DMS 273 treated with DMSO at 0.1 percent for 48 hours (cell line): ENCODE results near the gene LOXL4.

Experiments
- DNase-seq: peaks from one replicate; lab custom pipeline; 2025; lab: John Stamatoyannopoulos, UW

Gene LOXL4

DNA sequence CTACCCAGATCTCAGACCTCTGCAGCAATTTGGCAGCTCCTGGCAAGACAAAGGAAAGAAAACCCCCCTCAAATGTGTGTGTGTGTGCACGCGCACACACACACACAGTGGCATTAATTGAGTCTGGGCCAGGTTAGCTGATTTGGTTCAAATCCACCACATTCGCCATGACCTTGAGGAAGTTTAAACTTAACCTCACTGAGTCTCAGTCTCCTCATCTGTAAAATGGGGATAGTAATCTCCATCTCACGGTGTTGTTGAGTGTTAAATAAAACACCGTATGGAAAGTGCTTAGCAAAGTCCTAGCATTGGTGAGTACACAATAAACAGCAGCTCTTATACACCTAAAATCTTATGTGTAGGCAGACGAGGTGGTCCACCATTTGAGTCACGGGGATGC is 4.9 kb downstream of the LOXL4 start:
- no peak for DNase-seq

DNA sequence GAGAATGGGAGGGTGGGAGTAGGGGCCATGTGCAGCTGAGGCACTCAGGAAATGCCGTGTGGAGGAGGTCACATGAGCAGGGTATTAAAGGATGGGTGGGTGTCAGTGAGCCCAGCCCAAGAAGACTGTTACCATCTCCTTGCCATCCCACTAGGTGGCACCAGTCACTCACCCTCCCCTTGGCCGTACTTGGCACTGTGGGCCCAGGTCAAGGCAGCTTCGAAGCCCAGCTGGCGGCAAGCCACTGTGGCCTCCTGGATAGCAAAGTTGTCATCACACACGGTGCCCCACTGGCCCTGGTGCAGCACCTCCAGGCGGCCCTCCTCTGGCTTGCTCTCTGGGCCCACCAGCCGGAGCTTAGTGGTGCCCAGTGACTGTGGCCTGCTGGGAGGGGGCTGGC is 5.4 kb downstream of the LOXL4 start:
- no peak for DNase-seq

DNA sequence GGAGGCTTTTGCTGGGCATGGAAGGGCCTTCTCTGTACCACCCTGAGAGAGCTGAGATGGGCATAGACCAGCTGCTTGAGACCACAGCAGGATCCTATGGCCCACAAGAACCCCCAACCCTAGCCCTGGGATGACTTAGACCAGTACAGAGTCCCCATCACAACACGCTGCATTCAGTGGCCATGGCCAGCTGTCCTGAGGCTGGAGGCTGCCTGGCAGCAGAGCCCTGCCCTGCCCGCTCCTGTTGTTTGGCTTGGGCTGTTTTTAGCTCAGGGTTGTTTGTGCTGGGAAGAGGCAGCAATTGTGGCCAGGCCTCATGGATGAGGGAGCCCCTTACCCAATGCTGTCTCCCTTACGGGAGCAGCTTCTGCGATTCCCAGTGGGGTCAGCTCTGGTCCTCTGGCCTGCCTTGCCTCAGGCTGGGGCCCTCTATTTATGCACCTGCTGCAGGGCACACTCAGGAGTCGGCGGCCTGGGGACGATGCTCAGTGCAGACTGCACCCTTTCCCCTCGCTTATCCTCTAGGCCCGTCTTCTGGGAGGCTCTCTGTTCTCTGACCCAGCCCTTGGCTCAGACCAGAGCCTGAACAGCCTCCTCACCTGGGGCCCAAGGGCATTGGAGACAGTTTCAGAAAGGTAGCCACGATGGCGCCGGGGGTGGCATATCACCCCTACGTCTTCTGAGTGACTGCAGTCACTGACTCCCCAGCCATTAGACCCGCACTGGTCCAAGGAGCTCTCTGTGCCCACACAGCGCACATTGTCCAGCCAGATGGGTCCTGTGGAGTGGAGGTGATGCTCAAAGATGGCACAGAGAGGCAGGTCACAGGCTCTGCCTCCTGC is 6.3 kb downstream of the LOXL4 start:
- peak; percentile 37 for DNase-seq

DNA sequence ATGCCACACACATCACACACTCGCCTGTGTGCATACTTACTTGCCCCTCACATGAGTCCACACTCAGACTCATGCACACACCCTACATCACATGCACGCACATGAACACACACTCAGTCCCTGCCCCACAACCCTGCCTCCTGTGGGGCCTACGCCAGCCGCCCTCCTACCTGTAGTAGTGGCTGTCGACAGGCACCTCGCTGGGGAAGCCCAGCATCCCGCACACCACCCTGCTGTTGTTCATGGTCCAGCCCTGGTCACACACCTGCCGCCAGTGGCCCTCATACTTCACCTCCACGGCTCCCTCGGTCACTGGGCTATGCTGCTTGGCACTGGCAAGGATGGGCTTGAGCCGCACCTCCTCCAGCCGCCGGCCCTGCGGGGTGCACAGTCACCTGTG is 7.2 kb downstream of the LOXL4 start:
- no peak for DNase-seq

DNA sequence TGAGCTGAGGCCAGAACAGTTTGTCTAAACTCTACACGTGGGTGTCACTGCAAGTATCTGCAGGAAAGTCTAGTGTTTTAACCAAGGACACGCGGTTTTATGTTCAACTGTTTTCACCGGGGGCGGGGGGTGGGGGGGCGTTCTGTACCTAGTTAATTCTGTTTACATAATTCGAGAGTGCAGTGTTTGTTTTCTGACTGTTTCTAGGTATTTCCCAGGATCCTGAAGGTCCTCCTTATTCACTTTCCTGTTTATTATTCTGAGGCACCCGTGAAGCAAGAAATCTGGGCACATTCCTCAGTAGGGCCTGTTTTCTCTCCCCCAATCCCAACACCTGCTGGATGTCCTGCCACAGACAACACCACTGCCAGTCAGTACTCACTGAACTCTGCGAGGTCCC is 7.6 kb downstream of the LOXL4 start:
- no peak for DNase-seq

DNA sequence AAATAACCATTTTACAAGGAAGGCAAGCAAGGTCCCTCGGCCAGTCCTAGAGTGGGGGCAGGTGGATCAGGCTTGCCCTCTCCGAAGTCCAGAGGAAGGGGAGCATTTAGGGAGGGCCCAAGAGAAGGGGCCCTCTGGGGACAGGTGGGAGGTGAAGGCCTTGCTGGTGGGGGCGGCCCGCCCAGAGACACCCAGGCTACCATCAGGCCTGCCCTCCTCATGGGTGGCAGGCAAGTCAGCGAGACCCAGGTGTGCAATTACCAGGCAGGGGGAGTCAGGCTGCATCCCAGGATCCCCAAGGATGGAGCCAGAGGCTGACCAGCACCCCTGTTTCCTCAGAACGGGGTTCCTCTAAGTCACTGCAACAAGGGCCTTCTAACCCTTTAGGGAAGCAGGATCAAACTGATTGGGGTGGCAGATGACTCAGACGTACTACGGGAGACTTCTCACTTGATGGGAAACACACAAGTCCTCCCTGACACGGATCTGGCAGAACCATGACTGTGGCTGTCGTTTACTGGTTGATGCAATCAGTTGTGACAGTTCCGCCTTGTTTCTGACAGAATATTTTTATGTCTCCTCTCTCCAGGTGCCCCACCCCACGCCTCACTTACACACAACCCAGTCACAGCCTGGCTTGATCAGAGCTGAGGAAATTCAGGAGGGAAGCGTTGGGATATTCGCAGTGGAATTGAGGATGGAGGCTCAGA is 8.2 kb downstream of the LOXL4 start:
- DNase-seq = no peak

DNA sequence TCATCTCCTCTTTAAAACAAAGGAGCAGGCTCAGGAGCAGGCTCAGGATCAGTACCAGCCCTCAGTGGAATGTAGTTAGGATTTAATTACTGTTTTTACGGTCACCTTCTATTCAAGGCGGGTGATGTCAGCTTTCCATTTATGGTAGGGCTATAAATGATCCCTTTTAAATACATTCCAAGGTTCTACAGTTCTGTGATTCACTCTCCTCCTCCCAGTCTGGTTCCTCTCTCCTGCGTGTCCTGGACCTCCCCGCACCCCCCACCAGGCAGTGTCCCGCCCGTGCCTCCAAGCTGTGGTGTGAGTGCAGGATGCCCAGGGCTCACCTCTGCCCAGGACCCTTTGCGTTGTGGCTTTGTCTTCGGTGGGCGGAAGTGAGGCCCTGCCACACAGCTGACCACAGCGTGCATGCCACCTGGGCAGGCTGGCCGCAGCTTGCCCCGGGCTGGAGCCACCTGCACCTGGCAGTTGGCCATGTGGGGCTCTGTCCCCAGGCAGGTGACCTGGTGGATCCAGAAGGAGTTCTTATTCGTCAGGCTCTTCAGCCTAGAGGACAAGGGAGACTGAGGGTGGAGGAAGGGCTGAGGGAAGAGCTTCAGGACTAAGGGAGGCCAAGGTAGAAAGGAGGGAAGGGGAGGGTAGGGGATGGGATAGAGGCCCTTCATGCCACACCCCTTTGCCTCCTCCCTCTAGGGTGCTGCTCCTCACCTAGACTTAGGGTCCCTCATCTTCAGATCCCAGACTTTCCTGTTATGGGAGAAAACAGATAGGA is 9.1 kb downstream of the LOXL4 start:
- DNase-seq = no peak

DNA sequence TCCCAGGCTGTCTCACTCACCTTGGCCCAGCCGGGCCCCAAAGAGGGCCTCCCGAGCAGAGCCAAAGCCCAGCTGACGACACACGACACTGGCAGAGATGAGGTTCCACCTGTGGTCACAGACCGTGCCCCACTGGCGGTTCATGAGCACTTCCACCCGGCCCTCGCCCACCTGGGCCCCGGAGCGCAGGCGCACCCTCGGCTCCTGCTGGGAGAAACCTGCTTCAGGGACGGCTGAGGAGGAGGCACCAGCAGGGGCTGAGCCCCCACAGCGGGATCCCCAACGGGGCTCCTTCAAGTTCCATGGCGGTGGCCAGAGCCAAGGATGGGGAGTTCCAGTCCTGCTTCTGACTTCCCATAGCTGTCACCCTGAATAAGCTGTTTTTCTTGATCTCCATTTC is 10.0 kb downstream of the LOXL4 start:
- no peak for DNase-seq

DNA sequence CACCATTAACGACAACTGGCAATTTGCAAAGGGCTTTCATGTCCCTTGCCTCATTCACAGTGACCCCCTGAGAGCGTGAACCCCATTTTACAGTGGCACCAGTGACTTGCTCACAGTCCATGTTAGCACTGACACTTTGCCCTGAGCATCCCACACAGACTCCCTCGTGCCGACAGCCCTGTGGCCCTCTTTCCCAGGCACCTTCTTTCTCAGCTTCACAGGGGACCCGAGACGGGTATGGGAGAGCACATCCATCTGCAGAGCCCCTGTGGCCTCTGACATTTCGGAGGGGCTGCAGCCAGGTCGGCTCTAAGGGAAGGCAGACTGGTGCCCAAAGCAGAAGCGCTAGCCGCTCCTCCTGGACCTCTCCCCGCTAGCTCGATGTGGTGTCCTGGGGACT is 10.8 kb downstream of the LOXL4 start:
- no peak for DNase-seq

DNA sequence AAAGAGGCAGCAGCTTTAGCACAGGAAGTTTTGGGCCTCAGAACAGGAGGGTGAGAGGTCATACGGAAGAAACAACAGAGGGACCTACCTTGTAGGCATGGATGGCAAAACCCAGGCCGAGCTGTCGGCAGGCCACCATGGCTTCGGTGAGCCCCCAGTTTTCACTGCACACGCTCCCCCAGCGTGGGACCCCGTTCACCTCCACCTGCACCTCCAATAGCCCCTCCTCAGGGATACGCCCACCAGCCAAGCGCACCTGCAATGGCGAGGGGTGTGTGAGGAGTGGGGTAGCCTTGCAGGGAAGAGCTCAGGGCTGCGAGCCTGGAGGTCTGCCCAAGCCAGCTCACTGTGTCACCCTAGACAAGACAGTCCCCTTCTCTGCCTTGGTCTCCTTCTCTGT is 11.3 kb downstream of the LOXL4 start:
- DNase-seq = no peak

DNA sequence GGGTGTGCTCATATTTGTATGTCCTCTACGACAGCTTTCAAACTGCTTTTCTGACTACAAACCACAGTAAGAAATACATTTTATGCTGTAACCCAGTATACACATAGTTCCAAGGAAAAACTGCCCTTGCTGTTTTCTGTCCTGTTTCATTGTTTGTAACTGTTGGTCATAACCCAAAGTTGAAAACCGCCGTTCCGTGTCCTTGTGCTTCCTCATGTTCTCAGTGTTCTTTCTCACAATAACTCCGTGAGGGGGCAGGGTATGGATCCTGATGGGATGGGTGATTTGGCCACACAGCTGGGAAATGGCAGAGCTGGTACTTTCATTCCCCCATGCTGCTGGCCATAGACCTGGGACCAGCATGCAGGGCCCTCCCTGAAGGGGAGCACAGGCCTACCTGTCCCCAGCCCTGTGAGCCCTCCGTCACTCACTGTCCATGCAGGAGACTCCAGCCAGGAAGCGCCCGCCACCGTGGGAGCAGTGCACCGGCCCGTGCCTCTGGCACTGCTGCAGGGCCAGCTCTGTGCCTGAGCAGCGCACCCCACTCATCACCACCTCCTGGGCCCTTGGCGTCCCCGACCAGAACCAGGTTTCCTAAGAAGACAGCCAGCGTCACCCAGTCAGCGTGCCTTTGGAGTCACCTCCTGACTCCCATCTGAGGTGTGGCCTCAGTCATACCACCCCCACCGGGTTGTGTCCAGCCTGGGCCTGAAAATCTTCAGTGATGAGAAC is 12.7 kb downstream of the LOXL4 start:
- no peak for DNase-seq

DNA sequence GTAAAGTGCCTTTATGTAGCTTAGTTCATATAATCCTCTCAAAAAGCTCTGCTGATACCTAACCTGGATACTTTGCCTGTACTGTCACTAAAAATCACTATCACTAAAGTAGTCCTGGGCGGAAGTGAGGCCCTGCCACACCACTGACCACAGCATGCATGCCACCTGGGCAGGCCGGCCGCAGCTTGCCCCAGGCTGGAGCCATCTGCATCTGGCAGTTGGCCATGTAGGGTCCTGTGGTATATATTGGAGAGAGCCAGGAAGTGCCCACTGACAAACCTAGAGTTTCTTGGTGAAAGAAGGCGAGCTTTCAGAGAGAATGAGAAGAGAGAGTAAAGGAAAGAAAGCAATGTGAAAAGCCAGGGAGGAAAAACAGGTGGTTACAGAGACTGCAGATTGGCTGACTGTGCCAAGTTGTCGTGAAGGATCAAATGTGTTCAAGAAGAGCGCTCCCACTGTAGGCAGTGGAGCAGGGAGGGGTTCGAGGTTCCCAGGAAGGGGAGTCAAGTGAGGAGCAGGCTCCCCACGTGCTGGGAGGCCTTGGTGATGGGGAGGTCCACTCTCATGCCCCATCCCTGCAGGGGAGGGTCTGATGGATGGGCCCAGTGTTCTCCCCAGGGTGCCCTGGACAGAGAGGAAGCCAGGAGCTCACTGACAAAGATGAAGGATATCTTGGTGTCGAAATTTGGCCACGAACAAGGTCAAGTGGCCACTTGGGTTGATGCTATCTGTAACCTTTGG is 13.6 kb downstream of the LOXL4 start:
- DNase-seq = no peak

DNA sequence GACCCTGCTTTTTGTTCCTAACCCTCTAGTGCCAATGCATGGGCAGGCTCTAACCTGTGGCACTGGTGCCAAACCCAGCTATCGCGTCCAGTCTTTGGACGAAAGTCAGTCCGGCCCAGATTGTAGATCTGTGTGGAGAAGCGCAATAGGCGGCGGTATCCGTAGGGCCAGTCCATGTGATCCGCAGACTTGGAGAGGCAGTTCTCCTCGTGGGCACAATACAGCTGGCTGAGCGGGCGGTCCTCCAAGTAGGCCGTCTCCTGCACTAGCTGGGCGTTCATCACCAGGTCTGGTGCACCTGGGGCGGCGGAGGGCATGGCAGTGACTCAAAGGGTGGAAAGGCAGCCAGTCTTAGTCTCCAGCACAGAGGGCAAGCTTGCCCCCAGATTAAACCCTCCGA is 14.5 kb downstream of the LOXL4 start:
- DNase-seq = no peak

DNA sequence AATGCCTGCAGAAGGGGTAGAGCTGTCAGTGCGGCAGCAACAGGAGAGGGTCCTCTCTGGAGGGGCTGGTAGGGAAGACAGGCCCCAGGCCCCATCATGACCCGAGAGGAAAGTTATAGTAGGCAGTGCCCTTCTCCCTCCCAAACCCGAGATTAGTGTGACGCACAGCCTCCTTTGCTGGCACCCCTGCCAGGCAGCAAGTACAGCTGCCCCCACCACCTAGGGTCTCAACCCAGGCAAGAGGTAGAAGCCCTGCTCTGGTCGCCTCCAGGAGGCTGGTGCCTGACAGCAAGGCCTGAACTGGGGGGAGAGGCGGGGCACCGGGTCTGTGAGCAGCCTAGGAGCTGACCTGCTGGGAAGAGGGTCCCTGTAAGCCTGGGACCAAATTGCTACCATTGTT is 15.5 kb downstream of the LOXL4 start:
- no peak for DNase-seq

DNA sequence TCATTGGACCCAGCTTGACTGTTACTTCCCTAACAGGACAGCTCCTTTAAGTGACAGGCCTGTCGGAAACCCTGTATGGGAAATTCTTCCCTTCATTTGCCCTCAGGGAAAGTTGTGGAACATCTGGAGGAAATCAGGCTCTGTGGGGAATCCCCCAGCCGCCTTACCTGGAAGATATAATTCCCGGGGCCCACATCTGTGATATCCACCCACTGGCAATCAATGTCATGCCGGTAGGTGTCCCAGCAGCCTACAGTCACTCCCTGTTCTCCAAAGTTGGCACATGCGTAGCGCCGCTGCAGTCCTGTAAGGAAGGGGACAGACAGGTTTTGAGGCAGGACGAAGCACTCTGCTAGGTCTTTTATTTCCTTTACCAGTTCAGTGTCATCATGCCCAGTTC is 16.6 kb downstream of the LOXL4 start:
- no peak for DNase-seq

DNA sequence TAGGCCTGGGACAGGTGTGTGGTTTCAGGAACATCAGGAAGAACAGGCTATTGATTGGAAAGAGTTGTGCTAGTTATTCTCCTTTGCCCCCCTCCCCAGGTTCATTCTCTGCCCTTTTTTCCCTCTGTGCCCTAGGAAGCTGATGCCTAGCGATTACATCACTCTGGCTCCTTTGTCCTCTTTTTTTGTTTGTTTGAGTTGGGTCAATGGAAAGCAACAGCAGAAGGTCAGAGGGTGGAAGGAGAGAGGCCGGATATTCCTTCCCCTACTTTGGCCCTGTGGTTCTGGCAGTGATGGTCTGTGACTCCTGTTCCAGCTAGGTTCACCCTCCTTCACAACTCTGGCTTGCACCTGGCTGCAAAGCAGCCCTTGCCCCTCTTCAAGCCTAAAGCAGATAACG is 18.9 kb downstream of the LOXL4 start:
- no peak for DNase-seq

DNA sequence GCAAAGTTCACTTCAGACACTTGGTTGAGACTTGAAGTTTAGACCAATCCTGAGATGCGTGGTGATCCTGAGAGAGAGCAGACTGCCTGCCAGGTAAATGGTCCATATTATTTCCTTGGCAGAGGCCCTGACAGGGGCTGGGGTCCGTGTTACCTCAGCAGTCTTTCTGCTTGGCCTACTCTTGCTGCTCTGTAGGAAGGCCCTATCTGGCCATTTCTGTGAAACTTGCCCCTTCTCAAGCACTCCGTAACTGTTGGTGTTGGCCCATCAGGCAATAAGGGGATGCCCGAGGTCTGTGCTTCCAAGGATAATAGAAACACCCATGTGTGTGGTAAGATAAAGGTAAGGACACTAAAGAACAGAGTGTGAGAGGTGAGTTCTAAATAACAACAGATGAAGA is 20.0 kb downstream of the LOXL4 start:
- no peak for DNase-seq

DNA sequence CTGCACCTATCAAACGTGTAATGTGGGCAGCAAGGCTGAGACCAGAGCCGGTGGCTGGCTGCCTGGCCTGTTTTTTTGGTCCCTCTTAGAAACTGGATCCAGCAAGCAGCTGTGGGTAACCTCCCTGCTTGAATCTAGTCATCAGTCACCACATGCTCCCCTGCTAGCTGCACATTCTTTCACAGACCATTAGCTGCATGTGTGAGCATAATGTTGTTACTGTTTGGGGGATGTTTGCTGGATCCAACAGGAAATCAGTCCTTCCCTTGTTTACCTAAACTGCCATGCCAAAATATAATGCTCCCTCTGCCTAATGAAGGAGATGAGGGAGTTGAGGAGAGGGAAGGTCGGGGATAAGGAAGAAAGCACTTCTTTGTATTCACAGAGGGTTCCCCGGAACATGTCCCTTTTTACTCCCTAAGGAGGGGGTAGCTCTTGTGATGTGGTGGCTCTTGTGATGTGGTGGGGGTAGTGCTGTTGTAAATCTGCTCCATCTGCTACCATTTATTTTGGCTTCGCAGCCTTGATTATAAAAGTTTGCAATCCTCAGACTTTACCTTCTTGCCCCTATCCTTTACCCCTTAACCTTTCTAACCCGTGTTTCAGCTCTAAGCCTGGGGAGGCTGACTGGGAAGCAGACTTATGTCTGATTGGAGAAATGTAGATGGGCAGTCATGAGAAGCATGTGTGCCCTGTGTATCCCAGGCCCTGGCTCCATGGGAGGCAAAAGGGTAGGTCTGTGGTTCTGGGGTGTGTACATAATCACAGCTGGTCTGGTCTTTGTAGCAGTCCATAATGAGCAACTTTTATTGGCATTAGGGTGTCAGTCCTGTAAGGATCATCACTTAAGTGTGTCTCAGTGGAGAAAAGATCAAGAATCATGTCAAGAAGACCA is 20.8 kb downstream of the LOXL4 start:
- DNase-seq = peak; percentile 26

DNA sequence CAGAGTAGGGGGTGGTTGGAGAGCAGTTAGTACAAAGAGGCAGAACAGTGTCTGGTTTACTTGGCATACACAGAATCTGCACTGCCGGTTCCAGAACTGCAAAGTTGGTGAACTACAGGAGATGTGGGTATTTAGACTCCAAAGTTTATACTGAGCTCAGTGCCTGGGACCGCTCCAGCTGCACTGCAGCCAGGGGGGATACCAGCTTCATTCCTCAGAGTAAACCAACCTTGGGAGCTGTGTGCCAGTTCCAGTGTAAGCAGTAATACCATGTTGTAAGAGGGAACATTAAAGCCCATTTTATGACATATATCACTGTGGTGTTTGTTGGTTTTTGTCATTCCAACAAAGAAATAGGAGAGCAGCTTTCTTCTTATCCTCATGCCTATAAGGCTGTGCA is 23.4 kb downstream of the LOXL4 start:
- no peak for DNase-seq

DNA sequence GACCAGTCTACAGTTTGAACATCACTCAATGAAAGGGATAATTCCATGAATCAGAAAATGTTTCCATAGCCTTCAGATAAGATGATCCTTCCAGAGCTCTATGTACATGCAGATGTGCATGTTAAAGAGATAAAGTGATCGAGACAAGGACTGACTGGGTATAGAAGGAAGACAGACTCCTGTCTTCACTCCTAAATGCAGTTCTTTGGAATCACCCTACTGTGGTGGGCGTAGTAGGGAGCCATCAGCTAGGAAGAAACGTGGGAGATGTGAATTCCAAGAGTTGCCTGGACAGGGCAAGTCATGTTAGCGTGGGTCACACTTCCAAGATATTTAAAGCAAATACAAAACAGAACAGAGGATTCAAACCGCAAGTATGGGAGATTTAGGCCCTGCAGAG is 23.9 kb downstream of the LOXL4 start:
- no peak for DNase-seq

DNA sequence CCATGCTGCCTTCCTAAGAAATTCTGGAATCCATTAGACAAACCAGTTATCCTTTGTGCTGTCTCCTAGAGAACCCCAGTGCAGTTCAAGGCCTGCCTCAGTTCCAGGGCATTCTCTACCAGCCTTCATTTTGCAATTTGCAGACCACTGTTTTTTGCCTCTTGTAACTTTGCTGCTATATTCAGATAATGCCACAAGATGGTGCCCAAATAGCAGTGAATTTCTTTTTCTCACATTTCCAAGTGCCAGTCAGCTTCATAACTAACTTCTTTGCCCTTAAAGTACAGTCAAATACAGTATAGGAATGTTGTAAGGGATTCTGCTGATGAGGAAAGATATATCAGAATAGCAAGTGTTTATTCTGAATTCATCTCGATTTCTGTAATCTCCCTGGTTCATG is 25.2 kb downstream of the LOXL4 start:
- peak; percentile 7 for DNase-seq
